HepG2 (cell line): Measurements from ENCODE around the gene DLX6. TPM values are rescaled to one million over a fixed set of nuclear protein-coding genes. Genes with fewer than 3 reads are reported as not detected.

Source experiments
- ADNP ChIP-seq: sonication (generic); formaldehyde crosslinking; IDR thresholded peaks from 2 replicates; pipeline ENCODE4 v1.4.0; 2020; ENCODE audit warnings: missing genetic modification reagents
- ATM ChIP-seq: fragments of 450-650 bp; IDR thresholded peaks from 2 replicates; pipeline ENCODE4 v1.7.1; 2017; ENCODE audit warnings: mild to moderate bottlenecking, borderline replicate concordance
- ELF1 ChIP-seq: sonication (generic); formaldehyde crosslinking; IDR thresholded peaks from 2 replicates; pipeline ENCODE4 v1.4.0; 2020; ENCODE audit warnings: missing genetic modification reagents
- EP300 ChIP-seq, 3 experiments: sonication (generic) in 1 of 3; formaldehyde crosslinking in 1 of 3; IDR thresholded peaks; 2 replicates each; pipeline versions ENCODE4 v1.5.1 to v1.6.1; 2011 to 2020; ENCODE audit warnings: low read depth in 2 of 3, low read length in 2 of 3, borderline replicate concordance in 1 of 3, improper control_type of control experiment in 1 of 3, mild to moderate bottlenecking in 1 of 3, missing genetic modification reagents in 1 of 3, moderate library complexity in 1 of 3
- ETV5 ChIP-seq: IDR thresholded peaks from 2 replicates; pipeline ENCODE4 v1.6.1; 2018; ENCODE audit warnings: missing biosample characterization, missing genetic modification reagents, inconsistent platforms, borderline replicate concordance
- FOXP1 ChIP-seq, 2 experiments: fragments of 450-650 bp in 1 of 2; IDR thresholded peaks; 2 replicates each; pipeline ENCODE4 v1.6.1; 2017 to 2018; ENCODE audit warnings: antibody characterized with exemption in 1 of 2
- GATA4 ChIP-seq: sonication (generic); IDR thresholded peaks from 2 replicates; pipeline ENCODE4 v1.6.1; 2016; ENCODE audit warnings: antibody characterized with exemption, low read depth, borderline replicate concordance
- GATAD1 ChIP-seq: IDR thresholded peaks from 2 replicates; pipeline ENCODE4 v1.6.1; 2016; ENCODE audit warnings: missing genetic modification reagents, missing compliant biosample characterization
- KDM1A ChIP-seq: IDR thresholded peaks from 2 replicates; pipeline ENCODE4 v1.6.1; 2016; ENCODE audit warnings: missing compliant biosample characterization
- KDM5B ChIP-seq: sonication (generic); formaldehyde crosslinking; IDR thresholded peaks from 2 replicates; pipeline ENCODE4 v1.4.0; 2020; ENCODE audit warnings: missing genetic modification reagents, mild to moderate bottlenecking, borderline replicate concordance
- MAFK ChIP-seq, 2 experiments: IDR thresholded peaks in 1 of 2; conservative IDR thresholded peaks in 1 of 2; 2 replicates each; pipeline ENCODE4 v1.6.1; 2011; ENCODE audit warnings: improper control_type of control experiment in 2 of 2, low read length in 2 of 2
- MED13 ChIP-seq: sonication (generic); formaldehyde crosslinking; IDR thresholded peaks from 2 replicates; pipeline ENCODE4 v1.5.0; 2020; ENCODE audit warnings: missing genetic modification reagents
- NFE2L2 ChIP-seq: fragments of 150-350 bp; IDR thresholded peaks from 2 replicates; pipeline ENCODE4 v1.6.1; 2014; ENCODE audit warnings: low read length
- NFYB ChIP-seq: sonication (generic); formaldehyde crosslinking; IDR thresholded peaks from 2 replicates; pipeline ENCODE4 v1.4.0; 2020; ENCODE audit warnings: missing genetic modification reagents
- ONECUT2 ChIP-seq: sonication (generic); formaldehyde crosslinking; IDR thresholded peaks from 2 replicates; pipeline ENCODE4 v1.4.0; 2020; ENCODE audit warnings: missing genetic modification reagents
- SATB2 ChIP-seq: sonication (generic); formaldehyde crosslinking; IDR thresholded peaks from 2 replicates; pipeline ENCODE4 v1.5.0; 2020; ENCODE audit warnings: missing genetic modification reagents
- ZNF296 ChIP-seq: sonication (generic); formaldehyde crosslinking; conservative IDR thresholded peaks from 2 replicates; pipeline ENCODE4 v1.5.0; 2020; ENCODE audit warnings: mild to moderate bottlenecking, missing genetic modification reagents
- ZNF570 ChIP-seq: sonication (generic); formaldehyde crosslinking; IDR thresholded peaks from 2 replicates; pipeline ENCODE4 v1.4.0; 2020; ENCODE audit warnings: mild to moderate bottlenecking, missing genetic modification reagents, borderline replicate concordance
- ZNF598 ChIP-seq: sonication (generic); formaldehyde crosslinking; IDR thresholded peaks from 2 replicates; pipeline ENCODE4 v1.5.1; 2020; ENCODE audit warnings: mild to moderate bottlenecking, missing genetic modification reagents, borderline replicate concordance
- polyA plus RNA-seq, 8 experiments: library from polyadenylated mRNA; depleted of rRNA in 3 of 8; stranded (reverse) in 7 of 8; unstranded in 1 of 8; fragments of >200 nt; fragmentation: Illumina TruSeq in 4 of 8; extraction: Trizol in 4 of 8; gene quantifications; 2 replicates each; pipeline versions ENCODE4 v1.2.1 to v1.2.3, GENCODE V29; 2011 to 2016; ENCODE audit warnings: low read depth in 4 of 8, missing spikeins in 1 of 8, mixed read lengths in 1 of 8; ENCODE audit not compliant: insufficient read depth in 1 of 8
- total RNA-seq, 5 experiments: library from RNA; depleted of rRNA; stranded (reverse); fragments of >200 nt; fragmentation: Illumina TruSeq; extraction: Trizol; gene quantifications; 2 replicates each; pipeline ENCODE4 v1.2.3, GENCODE V29; 2016; ENCODE audit warnings: low read depth in 1 of 5
- TF ChIP-seq, protein P1 (sequence below): sonication (generic); formaldehyde crosslinking; IDR thresholded peaks from 2 replicates; pipeline ENCODE4 v1.4.0; 2020; ENCODE audit warnings: low read depth, mild to moderate bottlenecking, missing genetic modification reagents
- TF ChIP-seq, protein P2 (sequence below): sonication (generic); formaldehyde crosslinking; IDR thresholded peaks from 2 replicates; pipeline ENCODE4 v1.8.0; 2022; ENCODE audit warnings: mild to moderate bottlenecking, missing genetic modification reagents; ENCODE audit not compliant: insufficient replicate concordance
- TF ChIP-seq, protein P3 (sequence below): sonication (generic); formaldehyde crosslinking; conservative IDR thresholded peaks from 2 replicates; pipeline ENCODE4 v1.4.0; 2020; ENCODE audit warnings: mild to moderate bottlenecking, missing genetic modification reagents, moderate library complexity

DLX6 gene
- total and polyA plus RNA-seq, 2 of the 13 experiments (the other 11 are each of a cell fraction or from before 2014, with no cell fraction given) = 3.5 to 5.5 TPM

DNA sequence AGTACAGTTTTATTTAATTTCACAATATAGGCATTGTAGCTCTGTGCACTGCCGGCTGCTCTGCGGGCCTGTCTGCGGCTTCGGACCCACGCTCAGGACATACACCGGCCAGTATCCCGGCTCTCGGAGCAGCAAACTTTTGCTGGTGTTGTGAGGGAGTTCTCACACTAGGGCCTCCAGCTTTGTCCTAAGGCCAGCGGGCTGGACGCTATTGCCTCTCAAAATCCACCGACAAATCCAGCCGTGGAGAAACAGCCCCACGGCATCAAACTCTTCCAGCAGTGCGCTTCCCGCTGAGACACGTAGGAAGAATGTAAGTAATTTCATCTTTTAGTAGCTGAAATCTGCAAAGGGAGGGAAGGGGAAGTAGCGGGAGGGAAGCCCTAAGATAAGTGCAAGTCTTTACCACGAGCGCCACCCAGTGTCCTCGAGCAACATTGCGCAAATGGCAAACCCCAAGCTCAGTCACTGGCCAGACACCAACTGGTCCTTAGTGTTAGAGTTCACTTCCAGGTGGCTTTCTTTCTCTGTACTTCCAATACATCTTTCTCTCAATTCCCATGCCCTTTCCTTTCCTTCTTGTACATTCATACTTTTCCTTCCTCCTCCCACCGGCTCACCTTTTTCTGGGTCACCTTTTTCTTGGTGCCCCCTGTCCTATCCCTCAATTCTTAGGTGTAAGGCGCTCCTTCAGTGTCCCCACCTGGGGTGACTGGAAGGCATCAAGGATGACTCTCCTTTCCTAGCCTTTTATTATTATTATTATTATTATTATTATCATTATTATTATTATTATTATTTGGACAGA is 22.3 kb downstream of the DLX6 start (continued):
- TF ChIP-seq FOXP1 (IDR thresholded peaks at IDR 0.05) (no peak), FOXP1 (CRISPR knock-in tag; IDR thresholded peaks at IDR 0.05) (no peak), GATAD1 (CRISPR knock-in tag) (no peak), ZNF570 (CRISPR knock-in tag) (no peak), KDM1A (CRISPR knock-in tag) (no peak), ADNP (CRISPR knock-in tag) (no peak), ZNF598 (no peak), ATM (no peak), ONECUT2 (CRISPR knock-in tag) (no peak), KDM5B (CRISPR knock-in tag) (peak; percentile 48; the same call in 1 of the 2 replicates), SATB2 (CRISPR knock-in tag) (no peak), MAFK (conservative IDR thresholded peaks at IDR 0.05 in 1 of 2, IDR thresholded peaks at IDR 0.05 in 1 of 2; ENCODE audit: low read length in 2 of 2) (no peak), NFE2L2 (no peak), NFYB (CRISPR knock-in tag) (no peak), EP300 (IDR thresholded peaks at IDR 0.05; ENCODE audit: low read depth in 2 of 2, low read length in 2 of 2) (no peak), EP300 (CRISPR knock-in tag; IDR thresholded peaks at IDR 0.05; ENCODE audit: borderline replicate concordance) (no peak), MED13 (CRISPR knock-in tag) (no peak), ETV5 (CRISPR knock-in tag) (no peak; the same call in 1 of the 2 replicates), ZNF296 (CRISPR knock-in tag) (no peak), ELF1 (CRISPR knock-in tag) (peak; percentile 51; the same call in 1 of the 2 replicates), GATA4 (no peak)
- TF ChIP-seq, protein P1, sequence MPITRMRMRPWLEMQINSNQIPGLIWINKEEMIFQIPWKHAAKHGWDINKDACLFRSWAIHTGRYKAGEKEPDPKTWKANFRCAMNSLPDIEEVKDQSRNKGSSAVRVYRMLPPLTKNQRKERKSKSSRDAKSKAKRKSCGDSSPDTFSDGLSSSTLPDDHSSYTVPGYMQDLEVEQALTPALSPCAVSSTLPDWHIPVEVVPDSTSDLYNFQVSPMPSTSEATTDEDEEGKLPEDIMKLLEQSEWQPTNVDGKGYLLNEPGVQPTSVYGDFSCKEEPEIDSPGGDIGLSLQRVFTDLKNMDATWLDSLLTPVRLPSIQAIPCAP (CRISPR knock-in tag) = no peak
- TF ChIP-seq, protein P2, sequence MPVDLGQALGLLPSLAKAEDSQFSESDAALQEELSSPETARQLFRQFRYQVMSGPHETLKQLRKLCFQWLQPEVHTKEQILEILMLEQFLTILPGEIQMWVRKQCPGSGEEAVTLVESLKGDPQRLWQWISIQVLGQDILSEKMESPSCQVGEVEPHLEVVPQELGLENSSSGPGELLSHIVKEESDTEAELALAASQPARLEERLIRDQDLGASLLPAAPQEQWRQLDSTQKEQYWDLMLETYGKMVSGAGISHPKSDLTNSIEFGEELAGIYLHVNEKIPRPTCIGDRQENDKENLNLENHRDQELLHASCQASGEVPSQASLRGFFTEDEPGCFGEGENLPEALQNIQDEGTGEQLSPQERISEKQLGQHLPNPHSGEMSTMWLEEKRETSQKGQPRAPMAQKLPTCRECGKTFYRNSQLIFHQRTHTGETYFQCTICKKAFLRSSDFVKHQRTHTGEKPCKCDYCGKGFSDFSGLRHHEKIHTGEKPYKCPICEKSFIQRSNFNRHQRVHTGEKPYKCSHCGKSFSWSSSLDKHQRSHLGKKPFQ (CRISPR knock-in tag) = no peak
- TF ChIP-seq, protein P3, sequence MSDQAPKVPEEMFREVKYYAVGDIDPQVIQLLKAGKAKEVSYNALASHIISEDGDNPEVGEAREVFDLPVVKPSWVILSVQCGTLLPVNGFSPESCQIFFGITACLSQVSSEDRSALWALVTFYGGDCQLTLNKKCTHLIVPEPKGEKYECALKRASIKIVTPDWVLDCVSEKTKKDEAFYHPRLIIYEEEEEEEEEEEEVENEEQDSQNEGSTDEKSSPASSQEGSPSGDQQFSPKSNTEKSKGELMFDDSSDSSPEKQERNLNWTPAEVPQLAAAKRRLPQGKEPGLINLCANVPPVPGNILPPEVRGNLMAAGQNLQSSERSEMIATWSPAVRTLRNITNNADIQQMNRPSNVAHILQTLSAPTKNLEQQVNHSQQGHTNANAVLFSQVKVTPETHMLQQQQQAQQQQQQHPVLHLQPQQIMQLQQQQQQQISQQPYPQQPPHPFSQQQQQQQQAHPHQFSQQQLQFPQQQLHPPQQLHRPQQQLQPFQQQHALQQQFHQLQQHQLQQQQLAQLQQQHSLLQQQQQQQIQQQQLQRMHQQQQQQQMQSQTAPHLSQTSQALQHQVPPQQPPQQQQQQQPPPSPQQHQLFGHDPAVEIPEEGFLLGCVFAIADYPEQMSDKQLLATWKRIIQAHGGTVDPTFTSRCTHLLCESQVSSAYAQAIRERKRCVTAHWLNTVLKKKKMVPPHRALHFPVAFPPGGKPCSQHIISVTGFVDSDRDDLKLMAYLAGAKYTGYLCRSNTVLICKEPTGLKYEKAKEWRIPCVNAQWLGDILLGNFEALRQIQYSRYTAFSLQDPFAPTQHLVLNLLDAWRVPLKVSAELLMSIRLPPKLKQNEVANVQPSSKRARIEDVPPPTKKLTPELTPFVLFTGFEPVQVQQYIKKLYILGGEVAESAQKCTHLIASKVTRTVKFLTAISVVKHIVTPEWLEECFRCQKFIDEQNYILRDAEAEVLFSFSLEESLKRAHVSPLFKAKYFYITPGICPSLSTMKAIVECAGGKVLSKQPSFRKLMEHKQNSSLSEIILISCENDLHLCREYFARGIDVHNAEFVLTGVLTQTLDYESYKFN (CRISPR knock-in tag) = no peak
